ENCODE results near the gene DALRD3. TPM values are rescaled to one million over a fixed set of nuclear protein-coding genes. Genes with fewer than 3 reads are reported as not detected.
A peak's percentile ranks its signal among the peaks of the same experiment; 100 is the strongest.
"Not testable (repeated sequence)": the region's sequence is repeated elsewhere in the genome, so short reads cannot be mapped to it uniquely, and the experiment has no call there.

DALRD3 gene
- total RNA-seq, 1 experiment from 2014 or later = 46.4 TPM

GRCh38 chr3:49021813-49022687 is 3.7 kb upstream of the DALRD3 start, which contains the start of gene NDUFAF3:
NDUFAF3 (plus strand) TSS chr3:49022121; CDS start chr3:49022145, 24 bp downstream.
- peak; percentile 91 for DNase-seq (ENCODE audit: low read depth)

GRCh38 chr3:49021213-49021812 is 2.9 kb upstream of the DALRD3 start:
- peak; percentile 97 for DNase-seq (ENCODE audit: low read depth)

GRCh38 chr3:49020330-49021212 is 2.2 kb upstream of the DALRD3 start:
- peak; percentile 37 for DNase-seq (ENCODE audit: low read depth)

GRCh38 chr3:49019941-49020329 is 1.6 kb upstream of the DALRD3 start:
- DNase-seq (ENCODE audit: low read depth) = peak; percentile 33

- no peak for DNase-seq (ENCODE audit: low read depth)
Observed at GRCh38 chr3:49018707-49019006, 277 bp upstream of the DALRD3 start.

GRCh38 chr3:49017229-49017970 is 980 bp downstream of the DALRD3 start:
- peak; percentile 30 for DNase-seq (ENCODE audit: low read depth)

GRCh38 chr3:49016414-49017228 is 1.8 kb downstream of the DALRD3 start:
- no peak for DNase-seq (ENCODE audit: low read depth)

- peak; percentile 56 for DNase-seq (ENCODE audit: low read depth)
Observed at GRCh38 chr3:49015765-49016164, 2.6 kb downstream of the DALRD3 start.

- no peak for DNase-seq (ENCODE audit: low read depth)
Observed at GRCh38 chr3:49015072-49015471, 3.3 kb downstream of the DALRD3 start.

- DNase-seq (ENCODE audit: low read depth) = peak; percentile 26
Observed at GRCh38 chr3:49013738-49014660, 4.4 kb downstream of the DALRD3 start.

GRCh38 chr3:49013113-49013737 is 5.2 kb downstream of the DALRD3 start:
- no peak for DNase-seq (ENCODE audit: low read depth)

GRCh38 chr3:49012441-49013017 is 5.9 kb downstream of the DALRD3 start:
- no peak for DNase-seq (ENCODE audit: low read depth)

GRCh38 chr3:49009396-49009795 is 9.0 kb downstream of the DALRD3 start:
- no peak for DNase-seq (ENCODE audit: low read depth)

GRCh38 chr3:49008627-49009026 is 9.8 kb downstream of the DALRD3 start:
- not testable (repeated sequence) for DNase-seq (ENCODE audit: low read depth)

GRCh38 chr3:49007771-49008528 is 10.4 kb downstream of the DALRD3 start:
- DNase-seq (ENCODE audit: low read depth) = peak; percentile 89

GRCh38 chr3:49007068-49007770 is 11.2 kb downstream of the DALRD3 start, which contains the start of gene WDR6:
WDR6 (plus strand) TSS chr3:49007391; CDS start chr3:49007432, 41 bp downstream.
- DNase-seq (ENCODE audit: low read depth) = peak; percentile 98

GRCh38 chr3:49006408-49007067 is 11.8 kb downstream of the DALRD3 start:
- DNase-seq (ENCODE audit: low read depth) = peak; percentile 48
